Smooth muscle cell (in vitro differentiated cells): ENCODE data around the gene CD9. TPM values are rescaled to one million over a fixed set of nuclear protein-coding genes. Genes with fewer than 3 reads are reported as not detected.

Source experiments
- DNase-seq: peaks from one replicate; lab custom pipeline; 2025; ENCODE audit not compliant: unreplicated experiment; lab: John Stamatoyannopoulos, UW
- H2AFZ ChIP-seq: fragments of 200-600 bp; sonication (generic); 2 replicates; pipeline ENCODE4 v1.6.0; 2016; ENCODE audit warnings: antibody characterized with exemption, low read depth, mild to moderate bottlenecking
- H3F3A ChIP-seq: fragments of 200-600 bp; sonication (generic); 2 replicates; pipeline ENCODE4 v1.6.0; 2017; ENCODE audit warnings: antibody characterized with exemption, low read depth
- H3K27ac ChIP-seq: fragments of 200-600 bp; sonication (generic); 2 replicates; pipeline ENCODE4 v1.5.1; 2016; ENCODE audit warnings: low read depth, mild to moderate bottlenecking
- H3K27me3 ChIP-seq: fragments of 200-600 bp; sonication (generic); 2 replicates; pipeline ENCODE4 v1.6.1; 2016; ENCODE audit warnings: low read depth, mild to moderate bottlenecking
- H3K36me3 ChIP-seq: fragments of 200-600 bp; sonication (generic); 2 replicates; pipeline ENCODE4 v1.5.1; 2016; ENCODE audit warnings: low read depth
- H3K4me1 ChIP-seq: fragments of 200-600 bp; sonication (generic); 2 replicates; pipeline ENCODE4 v1.5.1; 2016; ENCODE audit warnings: low read depth
- H3K4me2 ChIP-seq: fragments of 200-600 bp; sonication (generic); 2 replicates; pipeline ENCODE4 v1.6.0; 2016; ENCODE audit warnings: mild to moderate bottlenecking
- H3K4me3 ChIP-seq: fragments of 200-600 bp; sonication (generic); 2 replicates; pipeline ENCODE4 v1.5.1; 2016; ENCODE audit warnings: mild to moderate bottlenecking
- H3K79me2 ChIP-seq: fragments of 200-600 bp; sonication (generic); 2 replicates; pipeline ENCODE4 v1.6.0; 2016; ENCODE audit warnings: low read depth, mild to moderate bottlenecking
- H3K9ac ChIP-seq: fragments of 200-600 bp; sonication (generic); 2 replicates; pipeline ENCODE4 v1.6.0; 2016; ENCODE audit warnings: low read depth
- H3K9me3 ChIP-seq: fragments of 200-600 bp; sonication (generic); replicated peaks from 2 replicates; pipeline ENCODE4 v1.5.1; 2016; ENCODE audit warnings: low read depth
- H4K20me1 ChIP-seq: fragments of 200-600 bp; sonication (generic); 2 replicates; pipeline ENCODE4 v1.6.0; 2016; ENCODE audit warnings: low read depth
- CTCF ChIP-seq: fragments of 200-600 bp; sonication (generic); IDR thresholded peaks from 2 replicates; pipeline ENCODE4 v1.5.1; 2017; ENCODE audit warnings: borderline replicate concordance, mild to moderate bottlenecking, antibody characterized with exemption; ENCODE audit not compliant: insufficient read depth, poor library complexity, severe bottlenecking
- WGBS: methylation state at CpG from one replicate; pipeline ENCODE4 v1.1.7; 2016; ENCODE audit warnings: low lambda C conversion rate; 5-methylcytosine and 5-hydroxymethylcytosine counted together
- polyA plus RNA-seq: library from polyadenylated mRNA; unstranded; fragments of >200 nt; fragmentation: Nextera tagmentation; extraction: Ambion mirVana; gene quantifications from 2 replicates; pipeline ENCODE4 v1.2.1, GENCODE V29; 2016
- total RNA-seq: library from RNA; depleted of rRNA; stranded (reverse); fragments of >200 nt; gene quantifications from 2 replicates; pipeline ENCODE4 v1.2.3, GENCODE V29; 2014

Gene CD9
- total and polyA plus RNA-seq, 2 experiments from 2014 or later, result 144 to 207 TPM

DNA sequence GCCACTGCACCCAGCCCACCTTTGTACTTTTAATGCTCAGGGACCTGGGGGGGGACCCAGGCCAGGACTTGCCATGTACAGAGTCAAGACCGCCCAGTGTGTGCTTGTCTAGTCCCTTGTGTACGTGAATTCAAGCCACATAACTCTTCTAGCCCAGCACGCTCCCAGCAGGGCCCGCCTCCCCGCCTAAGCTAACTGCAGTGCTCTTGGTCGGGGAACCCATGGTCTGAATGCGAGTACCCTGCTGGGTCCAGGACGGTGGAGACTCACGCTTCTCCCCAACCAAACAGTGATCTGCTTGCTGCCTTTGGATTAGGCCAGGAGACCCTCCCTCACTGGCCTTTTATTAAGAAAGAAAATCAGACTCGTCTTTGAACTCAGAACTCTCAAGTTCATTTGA is 23.3 kb downstream of the CD9 start:
- Histone ChIP-seq H3K9me3 (no peaks in the 10 kb centered on the region), H3K36me3 (no peaks in the 10 kb centered on the region), H3K27ac (no peak overlapping the region), H3K4me1 (peaks cover 10% of the 10 kb centered on the region), H4K20me1 (peaks cover 7% of the 10 kb centered on the region), H3K4me2 (no peak overlapping the region), H3K9ac (no peak overlapping the region), H3K4me3 (no peak overlapping the region), H2AFZ (no peak overlapping the region), H3K79me2 (peaks cover 43% of the 10 kb centered on the region), H3F3A (peaks cover 19% of the 10 kb centered on the region), H3K27me3 (no peaks in the 10 kb centered on the region)
- no peak for DNase-seq
- WGBS, result 86% methylated on average over 10 of the region's 10 CpGs
- TF ChIP-seq CTCF, result no peak

DNA sequence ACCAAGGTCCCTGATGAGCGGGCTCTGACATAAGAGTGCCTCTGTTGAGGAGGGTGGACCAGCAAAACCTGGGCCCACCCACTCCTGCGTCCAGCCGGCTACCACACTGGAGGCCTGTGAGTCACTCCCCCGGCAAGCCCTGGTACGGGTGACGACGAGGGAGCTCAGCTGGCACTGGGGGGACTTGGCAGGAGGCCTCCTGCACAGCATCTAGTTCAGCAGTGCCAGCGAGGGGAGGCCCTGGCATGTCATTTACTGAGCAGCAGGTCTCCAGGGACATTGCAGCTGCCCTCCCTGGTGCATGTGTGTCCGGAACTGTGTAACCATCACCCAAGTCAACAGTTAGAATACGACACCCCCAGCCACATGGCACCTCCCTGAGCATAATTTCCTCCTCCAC is 24.4 kb downstream of the CD9 start:
- Histone ChIP-seq H3K36me3 (no peaks in the 10 kb centered on the region), H3F3A (peaks cover 19% of the 10 kb centered on the region), H4K20me1 (peaks cover 7% of the 10 kb centered on the region), H3K4me2 (no peak overlapping the region), H3K9me3 (no peaks in the 10 kb centered on the region), H3K27me3 (no peaks in the 10 kb centered on the region), H3K79me2 (peaks cover 40% of the 10 kb centered on the region), H3K4me3 (no peak overlapping the region), H3K27ac (no peak overlapping the region), H3K4me1 (peaks cover 16% of the 10 kb centered on the region), H3K9ac (no peak overlapping the region), H2AFZ (no peak overlapping the region)
- 77% methylated on average over 10 of the region's 10 CpGs for WGBS
- no peak for TF ChIP-seq CTCF
- no peak for DNase-seq

GRCh38 chr12:6225630-6226001 is 25.4 kb downstream of the CD9 start:
- H3K4me2 ChIP-seq, result peak overlapping the region; percentile 60
- no peak overlapping the region for H3K4me3 ChIP-seq
- TF ChIP-seq CTCF, result no peak
- H3F3A ChIP-seq, result peaks cover 25% of the 10 kb centered on the region
- H3K36me3 ChIP-seq, result no peaks in the 10 kb centered on the region
- H2AFZ ChIP-seq, result no peak overlapping the region
- no peak overlapping the region for H3K9ac ChIP-seq
- no peak for DNase-seq
- 79% methylated on average over 5 of the region's 5 CpGs for WGBS
- H3K9me3 ChIP-seq, result no peaks in the 10 kb centered on the region
- peaks cover 36% of the 10 kb centered on the region for H3K79me2 ChIP-seq
- H3K4me1 ChIP-seq, result peaks cover 24% of the 10 kb centered on the region
- no peaks in the 10 kb centered on the region for H3K27me3 ChIP-seq
- H4K20me1 ChIP-seq, result peaks cover 7% of the 10 kb centered on the region
- peak overlapping the region; percentile 96 for H3K27ac ChIP-seq

DNA sequence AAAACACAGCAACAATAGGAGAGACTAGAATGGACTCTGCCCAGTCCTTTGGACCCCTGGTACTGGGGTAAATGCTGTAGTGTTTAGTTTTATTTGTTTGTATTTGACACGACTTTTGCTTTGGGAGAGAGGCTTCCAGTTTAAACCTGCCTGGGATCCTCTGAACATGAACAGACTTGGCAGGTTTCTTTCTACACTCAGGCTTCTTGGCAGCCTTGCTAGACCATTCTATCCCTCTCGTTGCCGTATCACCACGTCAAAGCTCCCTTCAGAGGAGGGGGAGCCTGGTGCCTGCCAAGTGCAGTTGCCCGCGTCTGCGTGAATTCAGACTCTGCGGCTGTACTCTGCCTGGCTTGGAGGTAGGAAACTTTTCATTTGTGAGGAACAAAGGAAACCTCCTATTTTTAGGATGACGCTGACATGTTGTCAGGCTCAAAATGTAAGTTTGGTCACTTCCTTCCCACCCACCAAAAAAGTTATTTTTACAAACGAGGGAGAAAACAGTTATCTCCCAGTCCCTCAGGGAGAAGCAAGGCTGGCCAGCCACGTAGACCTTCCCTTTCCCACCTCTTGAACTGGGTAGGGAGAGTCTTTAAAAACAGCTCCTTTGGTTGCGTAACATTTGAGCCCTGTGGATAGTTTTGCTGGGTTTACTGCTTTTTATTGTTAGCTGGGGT is 25.9 kb downstream of the CD9 start:
- Histone ChIP-seq H3K4me3 (no peak overlapping the region), H3K4me1 (peaks cover 27% of the 10 kb centered on the region), H3F3A (peaks cover 25% of the 10 kb centered on the region), H3K79me2 (peaks cover 32% of the 10 kb centered on the region), H3K27me3 (no peaks in the 10 kb centered on the region), H3K27ac (peak overlapping the region; percentile 96), H3K4me2 (peak overlapping the region; percentile 60), H3K36me3 (no peaks in the 10 kb centered on the region), H3K9me3 (no peaks in the 10 kb centered on the region), H3K9ac (peak overlapping the region; percentile 62), H2AFZ (no peak overlapping the region), H4K20me1 (peaks cover 7% of the 10 kb centered on the region)
- DNase-seq, result no peak
- 59% methylated on average over 12 of the region's 12 CpGs for WGBS
- TF ChIP-seq CTCF, result no peak
